Measurements from ENCODE around the gene OVOL1.
"Not testable (repeated sequence)": the region's sequence is repeated elsewhere in the genome, so short reads cannot be mapped to it uniquely, and the experiment has no call there.

Gene OVOL1

GRCh38 chr11:65786786-65787636 lies at the start of gene OVOL1:
OVOL1 (plus strand) TSS chr11:65787063; CDS start chr11:65787374, 311 bp downstream.
- peak; percentile 51 for DNase-seq

- no peak for DNase-seq
Measured at GRCh38 chr11:65739022-65739421, 47.8 kb upstream of the OVOL1 start.

DNA sequence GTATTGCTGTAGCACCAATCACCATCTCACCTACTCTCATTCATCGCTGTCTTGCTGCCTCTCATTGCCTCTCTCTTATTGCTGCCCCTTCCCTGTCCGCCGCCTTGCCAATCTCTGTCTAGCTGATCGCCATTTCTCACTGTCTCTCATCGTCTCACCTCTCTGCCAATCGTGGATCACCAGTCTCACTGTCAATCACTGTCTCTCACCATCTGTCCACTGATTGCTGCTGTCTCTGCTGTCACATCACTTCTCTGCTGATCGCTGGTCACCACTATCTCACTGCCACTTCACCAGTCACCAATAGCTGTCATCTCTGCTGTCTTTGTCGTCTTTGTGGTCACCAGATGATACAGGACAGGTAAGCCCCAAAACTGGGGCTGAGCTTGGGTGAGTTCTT lies 45.7 kb upstream of the OVOL1 start:
- no peak for DNase-seq

- no peak for DNase-seq
Measured at GRCh38 chr11:65742353-65742752, 44.5 kb upstream of the OVOL1 start.

DNA sequence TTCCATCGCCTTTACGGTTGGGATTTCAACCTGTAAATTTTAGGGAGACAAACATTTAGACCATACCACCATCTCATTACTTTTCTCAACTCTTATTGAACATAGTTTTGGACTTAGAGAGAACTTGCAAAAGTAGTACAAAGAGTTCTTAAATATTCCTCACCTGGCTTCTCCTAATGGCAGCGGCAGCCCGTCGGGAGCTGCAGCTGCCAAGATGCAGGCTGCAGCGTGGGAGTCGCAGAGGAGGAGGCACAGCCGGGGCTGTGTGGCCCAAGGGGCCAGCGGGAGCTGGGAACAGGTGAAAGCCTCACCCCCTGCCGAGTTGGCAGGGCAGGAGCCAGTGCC lies 43.2 kb upstream of the OVOL1 start:
- DNase-seq, result no peak

DNA sequence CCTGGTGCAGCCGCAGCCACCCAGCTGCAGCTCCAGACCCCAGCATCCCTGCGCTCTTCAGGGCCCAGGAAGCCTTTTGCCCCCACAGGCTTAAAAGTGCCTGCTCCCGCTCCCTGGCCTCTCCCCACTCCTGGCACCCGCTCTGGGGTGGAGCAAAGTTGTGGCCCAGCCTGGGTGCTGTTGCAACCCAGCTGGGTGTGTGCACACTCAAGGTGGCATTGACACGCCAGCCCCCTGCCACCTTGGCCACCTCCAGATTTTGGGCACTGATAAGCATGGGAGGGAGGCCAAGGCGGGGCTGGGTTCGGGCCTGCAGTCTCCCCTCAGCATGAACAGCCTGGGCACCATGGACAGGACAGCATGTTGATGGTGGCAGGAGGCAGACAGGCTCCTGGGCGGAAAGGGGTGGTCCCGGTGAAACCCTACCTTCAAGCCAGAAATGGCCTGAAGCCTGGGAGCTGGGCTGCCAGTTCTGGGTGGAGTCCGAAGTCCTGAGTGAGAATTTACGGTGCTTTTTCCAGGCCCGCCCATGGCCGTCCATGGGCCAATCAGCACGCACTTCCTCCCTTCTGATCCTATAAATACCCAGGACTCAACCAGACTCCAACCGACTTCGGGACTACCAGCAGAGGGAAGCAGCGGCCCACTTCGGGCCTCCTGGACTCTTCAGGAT lies 42.7 kb upstream of the OVOL1 start:
- DNase-seq, result peak; percentile 13

DNA sequence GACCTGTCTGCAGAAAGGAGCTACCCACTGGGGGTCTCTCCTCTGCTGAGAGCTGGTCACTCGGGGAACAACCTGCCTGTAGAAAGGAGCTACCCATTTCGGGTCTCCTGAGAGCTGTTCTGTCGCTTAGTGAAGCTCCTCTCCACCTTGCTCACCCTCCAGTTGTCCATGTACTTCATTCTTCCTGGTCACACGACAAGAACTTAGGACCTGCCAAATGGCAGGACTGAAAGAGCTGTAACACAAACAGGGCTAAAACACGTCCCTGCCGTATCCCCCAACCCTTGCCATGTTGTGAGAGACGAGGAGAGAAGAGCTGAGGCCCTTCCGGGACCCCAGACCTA lies 42.2 kb upstream of the OVOL1 start:
- DNase-seq, result no peak

DNA sequence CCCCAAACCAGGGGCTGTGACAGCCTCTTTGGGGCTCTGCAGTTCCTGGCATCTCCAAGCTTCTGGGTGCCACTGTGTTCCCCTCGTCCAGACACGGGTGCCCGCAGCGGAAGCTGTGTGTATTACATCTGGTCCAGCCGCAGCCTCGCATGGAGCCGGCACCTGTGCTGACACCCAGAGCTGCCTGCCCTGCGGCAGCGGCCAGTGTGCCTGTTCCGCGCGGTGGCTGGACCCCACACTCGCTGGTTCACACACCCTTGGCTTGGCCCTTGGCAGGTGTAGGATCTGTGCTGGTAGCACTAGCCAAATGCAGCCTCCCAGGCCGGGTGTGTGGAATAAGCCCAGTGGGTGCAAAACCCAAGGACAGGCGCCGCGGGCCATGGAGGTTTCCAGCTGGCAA lies 41.8 kb upstream of the OVOL1 start:
- DNase-seq, result no peak

DNA sequence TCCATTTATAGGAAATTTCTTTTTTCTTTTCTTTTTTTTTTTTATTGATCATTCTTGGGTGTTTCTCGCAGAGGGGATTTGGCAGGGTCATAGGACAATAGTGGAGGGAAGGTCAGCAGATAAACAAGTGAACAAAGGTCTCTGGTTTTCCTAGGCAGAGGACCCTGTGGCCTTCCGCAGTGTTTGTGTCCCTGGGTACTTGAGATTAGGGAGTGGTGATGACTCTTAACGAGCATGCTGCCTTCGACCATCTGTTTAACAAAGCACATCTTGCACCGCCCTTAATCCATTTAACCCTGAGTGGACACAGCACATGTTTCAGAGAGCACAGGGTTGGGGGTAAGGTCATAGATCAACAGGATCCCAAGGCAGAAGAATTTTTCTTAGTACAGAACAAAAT lies 24.7 kb upstream of the OVOL1 start:
- DNase-seq, result not testable (repeated sequence)

GRCh38 chr11:65762816-65763215 lies 24.0 kb upstream of the OVOL1 start:
- not testable (repeated sequence) for DNase-seq

GRCh38 chr11:65764434-65764833 lies 22.4 kb upstream of the OVOL1 start:
- DNase-seq, result no peak

DNA sequence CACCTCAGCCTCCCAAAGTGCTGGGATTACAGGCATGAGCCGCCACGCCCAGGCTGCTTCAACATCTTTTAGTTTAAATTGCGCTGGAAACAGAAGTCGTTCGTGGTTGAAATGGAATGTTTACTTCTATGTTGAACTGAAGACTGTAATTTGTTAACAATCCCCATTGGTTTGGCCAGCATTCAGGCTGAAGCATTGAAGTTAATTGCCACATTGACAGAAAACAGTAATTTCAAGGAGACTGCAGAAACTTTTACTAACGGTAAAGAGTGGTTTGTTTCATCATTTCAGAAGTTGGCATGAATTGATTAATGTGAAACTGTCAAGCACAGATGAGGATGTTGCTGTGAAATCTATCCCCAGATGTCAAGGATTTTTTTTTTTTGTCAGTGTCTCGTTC lies 20.3 kb upstream of the OVOL1 start:
- DNase-seq, result no peak

- DNase-seq, result no peak
Measured at GRCh38 chr11:65767406-65767805, 19.5 kb upstream of the OVOL1 start.

GRCh38 chr11:65767806-65768205 lies 19.1 kb upstream of the OVOL1 start:
- DNase-seq, result not testable (repeated sequence)

GRCh38 chr11:65770951-65771567 lies 15.8 kb upstream of the OVOL1 start:
- no peak for DNase-seq

GRCh38 chr11:65771589-65772112 lies 15.2 kb upstream of the OVOL1 start:
- no peak for DNase-seq

GRCh38 chr11:65773784-65774411 lies 13.0 kb upstream of the OVOL1 start:
- no peak for DNase-seq

DNA sequence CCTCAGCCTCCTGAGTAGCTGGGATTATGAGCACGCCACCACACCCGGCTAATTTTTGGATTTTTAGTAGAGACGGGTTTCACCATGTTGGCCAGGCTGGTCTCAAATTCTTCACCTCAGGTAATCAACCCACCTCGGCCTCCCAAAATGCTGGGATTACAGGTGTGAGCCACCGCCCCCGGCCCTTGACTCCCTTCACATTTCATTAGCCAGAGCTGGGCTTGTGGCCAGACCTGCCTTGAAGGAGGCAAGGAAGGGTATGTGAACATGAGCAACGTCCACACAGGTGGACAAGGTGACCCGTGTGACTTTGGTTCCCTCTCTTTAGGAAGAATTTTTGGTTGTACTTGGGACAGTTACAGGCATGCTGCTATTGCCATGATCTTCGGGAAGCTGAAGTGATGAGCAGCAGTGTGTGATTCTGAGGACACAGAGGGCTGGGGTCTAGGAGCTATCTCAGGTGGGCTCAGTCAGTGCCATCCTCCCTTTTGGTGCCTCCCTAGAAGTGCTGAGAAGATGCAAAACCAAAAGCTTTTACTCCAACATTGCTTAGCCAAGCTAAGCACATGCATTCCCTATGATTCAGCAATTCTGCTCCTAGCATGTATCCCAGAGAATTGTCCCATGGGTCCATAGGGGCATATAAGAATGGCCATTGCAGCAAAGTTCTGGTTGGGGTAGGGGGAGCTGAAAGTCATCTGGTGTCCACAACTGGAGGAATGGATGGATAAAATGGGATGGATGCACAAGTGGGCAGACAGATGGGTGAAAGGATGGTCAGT lies 12.1 kb upstream of the OVOL1 start:
- no peak for DNase-seq

GRCh38 chr11:65776196-65776595 lies 10.7 kb upstream of the OVOL1 start:
- no peak for DNase-seq

DNA sequence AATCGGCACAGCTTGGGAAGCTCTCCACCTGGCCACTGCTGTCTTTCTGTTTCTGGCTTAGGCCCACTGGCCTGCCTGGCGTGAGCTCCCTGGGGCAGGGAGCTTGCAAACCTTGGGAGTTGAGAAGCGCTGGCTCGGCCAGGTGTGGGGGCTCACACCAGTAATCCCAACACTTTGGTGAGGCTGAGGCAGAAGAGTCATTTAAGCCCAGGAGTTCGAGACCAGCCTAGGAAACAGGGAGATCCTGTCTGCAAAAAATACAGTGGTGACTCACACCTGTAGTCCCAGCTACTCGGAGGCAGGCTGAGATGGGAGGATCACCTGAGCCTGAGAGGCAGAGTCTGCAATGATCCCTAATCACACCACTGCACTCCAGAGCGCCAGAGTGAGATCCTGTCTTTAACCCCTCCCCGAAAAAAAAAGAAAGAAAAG lies 10.1 kb upstream of the OVOL1 start:
- DNase-seq, result no peak

DNA sequence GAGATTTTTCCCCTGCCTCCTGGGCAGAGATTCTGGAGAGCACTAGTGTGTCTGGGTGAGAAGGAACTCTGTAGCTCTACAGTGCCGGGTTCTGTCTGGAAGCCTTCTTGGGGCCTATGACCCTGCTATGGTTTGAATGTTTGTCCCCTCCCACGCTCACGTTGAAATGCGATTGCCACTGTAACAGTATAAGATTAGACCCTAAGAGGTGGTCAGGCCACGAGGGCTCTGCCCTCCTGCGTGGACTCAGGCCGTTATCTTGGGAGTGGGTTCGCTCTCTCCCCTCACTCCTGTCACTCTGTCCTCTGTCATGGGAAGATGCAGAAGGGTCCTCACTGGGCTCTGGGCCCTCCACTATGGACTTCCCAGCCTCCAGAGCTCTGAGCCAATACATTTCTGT lies 9.6 kb upstream of the OVOL1 start:
- no peak for DNase-seq

DNA sequence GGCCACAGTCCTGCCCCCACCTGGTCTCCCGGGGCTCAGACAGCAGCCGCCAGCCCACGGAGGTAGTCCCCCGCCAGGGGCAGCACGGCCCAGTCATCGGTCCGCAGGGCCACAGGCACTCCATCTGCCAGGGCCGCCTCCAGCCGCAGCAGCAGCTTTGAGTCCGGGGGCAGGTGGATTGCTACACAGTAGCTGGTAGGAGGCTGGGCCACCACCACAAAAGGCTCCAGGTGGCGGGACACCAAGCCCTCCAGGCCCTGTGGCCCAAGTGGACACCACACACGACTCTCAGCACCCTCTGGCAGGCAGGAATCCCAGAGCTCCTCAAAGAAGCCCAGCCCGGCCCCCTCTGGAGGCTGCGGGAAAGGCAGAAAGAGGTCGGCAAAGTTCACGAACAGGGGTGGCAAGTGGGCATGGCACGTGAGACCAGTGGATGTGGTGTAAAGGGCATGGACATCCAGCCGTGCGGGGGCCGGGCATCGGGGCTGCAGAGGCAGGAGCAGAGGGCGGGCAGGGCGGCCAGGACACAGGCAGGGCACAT lies 9.0 kb upstream of the OVOL1 start:
- no peak for DNase-seq
